Measurements from ENCODE around the gene SEC22B.
"Not testable (repeated sequence)": the region's sequence is repeated elsewhere in the genome, so short reads cannot be mapped to it uniquely, and the experiment has no call there.

The SEC22B gene

DNA sequence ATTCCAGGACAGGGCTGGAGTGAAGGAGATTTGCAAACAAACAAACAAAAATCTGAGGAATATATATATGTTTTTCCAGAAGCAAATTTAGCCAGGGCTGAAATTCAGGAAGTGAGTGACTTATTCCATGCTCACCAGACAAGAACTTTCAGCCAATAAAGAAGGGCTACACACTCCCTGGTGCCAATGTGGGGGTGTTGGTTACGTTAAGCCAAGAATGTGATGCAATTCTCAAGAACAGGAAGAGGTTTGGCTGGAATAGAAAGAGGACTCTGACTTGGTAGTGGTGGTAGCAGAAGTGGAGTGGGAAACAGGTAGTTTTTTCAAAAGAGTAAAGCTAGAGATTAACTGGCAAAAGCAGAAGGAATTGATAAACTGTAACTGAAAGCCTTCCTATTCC is 31.7 kb downstream of the SEC22B start:
- not testable (repeated sequence) for DNase-seq

- not testable (repeated sequence) for DNase-seq
Measured at GRCh38 chr1:120144169-120144568, 32.2 kb downstream of the SEC22B start.

DNA sequence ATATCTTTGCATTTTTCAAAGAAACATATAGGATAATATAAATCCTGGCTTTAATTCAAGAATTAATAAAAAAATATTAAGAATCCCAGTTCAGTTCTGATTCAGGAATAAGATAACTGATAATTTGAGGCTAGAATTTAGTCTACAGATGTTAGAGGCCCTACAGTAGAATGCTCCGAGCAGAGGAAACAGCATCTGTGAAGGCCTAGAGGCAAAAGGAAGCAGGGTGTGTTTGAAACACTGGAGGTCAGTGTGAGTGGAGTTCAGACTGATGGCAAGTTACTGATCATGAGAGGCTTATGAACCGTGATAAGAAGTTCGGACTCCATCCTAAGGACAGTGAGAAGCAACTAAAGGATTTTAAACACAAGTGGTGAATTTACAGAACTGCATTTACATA is 33.0 kb downstream of the SEC22B start:
- DNase-seq: not testable (repeated sequence)

- peak; percentile 33 to 35 for DNase-seq
Measured at GRCh38 chr1:120142512-120143263, 33.6 kb downstream of the SEC22B start.

DNA sequence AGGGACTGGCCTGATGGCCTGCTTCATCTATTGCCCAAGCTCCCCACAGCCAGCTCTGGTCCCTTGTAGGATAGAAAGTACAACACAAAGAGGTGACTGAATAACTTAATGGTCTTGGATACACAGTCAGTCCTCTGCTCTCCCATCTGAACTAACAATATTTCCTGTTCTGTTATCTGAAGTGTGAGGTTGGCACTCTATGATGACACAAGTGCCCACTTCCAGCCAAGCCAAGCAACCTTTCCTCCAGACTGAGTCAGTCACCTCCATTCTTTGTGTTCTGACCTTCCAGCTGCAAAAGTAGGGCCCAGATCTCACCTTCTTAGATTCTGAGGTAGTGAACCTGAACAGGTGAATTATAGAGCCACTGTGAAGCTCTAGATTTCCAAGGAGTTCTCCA is 34.5 kb downstream of the SEC22B start:
- not testable (repeated sequence) for DNase-seq

DNA sequence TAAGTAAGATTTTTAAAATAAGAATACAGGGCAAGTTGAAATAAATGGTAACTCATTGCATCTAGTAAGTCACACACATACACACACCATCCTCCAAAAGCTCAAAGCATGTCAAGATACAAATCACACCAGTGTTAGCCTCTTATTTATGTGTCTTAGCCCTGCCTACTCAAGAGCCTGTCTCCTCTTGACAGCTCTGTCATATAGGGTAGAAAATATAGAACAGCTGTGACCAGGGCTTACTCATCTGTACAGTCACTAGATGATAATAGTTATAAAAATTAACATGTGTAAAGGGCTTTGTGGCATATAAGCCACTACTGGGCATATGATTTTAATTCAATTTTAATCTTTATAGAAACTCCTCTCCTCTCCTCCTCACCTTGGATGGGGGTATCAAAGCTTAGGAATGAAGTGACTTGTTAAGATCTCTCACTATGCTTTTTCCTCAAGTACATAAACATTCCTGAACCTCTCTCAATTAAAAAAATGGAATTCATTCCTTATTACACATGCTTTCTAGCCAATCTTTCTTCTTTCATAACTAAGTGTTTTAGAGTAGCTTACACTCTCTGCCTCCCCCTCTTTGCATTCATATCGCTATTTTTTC is 35.6 kb downstream of the SEC22B start:
- not testable (repeated sequence) for DNase-seq

GRCh38 chr1:120136086-120136485 is 40.2 kb downstream of the SEC22B start:
- not testable (repeated sequence) for DNase-seq

GRCh38 chr1:120133928-120134325 is 42.4 kb downstream of the SEC22B start:
- DNase-seq: not testable (repeated sequence)

GRCh38 chr1:120133228-120133927 is 42.9 kb downstream of the SEC22B start:
- no peak for DNase-seq

GRCh38 chr1:120132406-120132763 is 43.9 kb downstream of the SEC22B start:
- DNase-seq: not testable (repeated sequence)

DNA sequence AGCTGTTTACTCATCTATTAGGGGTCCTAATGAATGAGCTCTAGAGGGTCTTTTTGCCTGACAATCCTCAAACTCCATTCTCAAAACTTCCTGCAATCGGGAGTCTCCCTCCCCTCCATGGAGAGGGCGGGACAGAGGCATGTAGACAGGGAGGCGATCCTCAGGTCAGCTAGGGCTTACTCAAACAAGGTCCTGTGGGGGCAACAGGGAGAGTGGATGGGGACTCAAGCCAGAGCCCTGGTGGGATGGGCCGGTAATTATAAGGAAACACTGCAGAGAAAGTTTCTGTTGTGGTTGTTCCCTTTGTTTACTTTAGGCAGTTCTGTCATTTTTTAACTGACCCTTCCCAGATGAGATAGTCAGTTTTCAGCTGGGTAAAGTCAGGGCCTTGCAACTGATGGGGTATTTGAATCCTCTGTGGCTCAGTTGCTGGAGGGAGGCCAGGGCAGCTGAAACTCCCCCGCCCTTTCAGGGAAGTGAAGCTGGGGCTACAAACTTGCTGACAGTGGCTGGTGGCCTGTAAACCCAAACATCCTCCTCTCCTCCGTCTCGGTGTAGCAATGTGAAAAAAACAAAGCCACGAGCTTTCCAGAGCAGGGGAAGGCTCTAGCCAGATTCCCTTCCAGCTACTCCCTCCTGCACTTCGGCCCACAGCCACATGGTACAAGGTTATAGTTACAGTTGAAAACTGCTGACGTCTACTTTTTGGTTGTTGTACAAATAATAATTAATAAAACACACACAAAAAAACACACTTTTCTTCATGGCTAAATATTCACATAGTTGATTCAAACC is 44.5 kb downstream of the SEC22B start:
- DNase-seq: not testable (repeated sequence)

DNA sequence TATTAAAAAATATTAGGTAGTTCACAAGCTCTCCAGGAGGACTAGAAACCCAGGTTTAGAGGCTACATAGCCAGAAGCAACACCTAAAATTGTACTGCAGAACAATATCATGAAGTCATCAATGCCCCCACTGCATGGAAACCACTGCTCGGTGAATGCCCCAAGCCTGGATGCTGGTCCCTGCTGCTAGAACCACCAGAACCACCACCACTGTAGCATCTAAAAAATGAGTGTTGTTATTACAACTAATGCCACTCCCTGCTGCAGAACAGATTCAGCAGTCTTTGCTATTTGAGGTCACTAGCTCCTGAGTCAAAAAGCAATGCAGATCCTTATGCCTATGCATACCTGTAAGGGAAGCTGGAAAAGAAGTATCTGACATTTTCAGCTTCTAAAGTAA is 48.4 kb downstream of the SEC22B start:
- DNase-seq: not testable (repeated sequence)

- not testable (repeated sequence) for DNase-seq
Measured at GRCh38 chr1:120126216-120126615, 50.1 kb downstream of the SEC22B start.

DNA sequence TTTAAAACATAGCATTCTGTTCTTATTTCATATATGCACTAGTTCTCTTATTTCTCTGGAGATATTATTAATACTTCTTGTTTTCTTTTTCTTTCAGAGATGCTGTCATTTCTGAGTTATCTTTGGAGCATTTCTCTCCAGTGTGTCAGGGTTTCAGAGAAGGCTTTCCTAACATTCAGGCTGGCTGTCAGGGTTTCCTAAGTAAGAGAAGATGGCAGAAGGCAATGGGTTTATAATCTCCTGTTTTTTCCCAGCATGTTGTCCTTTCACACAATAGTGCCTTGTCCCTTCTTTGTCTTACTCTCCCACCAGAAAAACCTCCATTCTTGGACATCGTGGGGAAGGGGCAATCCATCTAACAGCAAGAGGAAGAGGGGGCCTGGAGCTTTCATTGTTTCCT is 51.7 kb downstream of the SEC22B start:
- DNase-seq: not testable (repeated sequence)

- DNase-seq: not testable (repeated sequence)
Measured at GRCh38 chr1:120123813-120124510, 52.4 kb downstream of the SEC22B start.

- DNase-seq: not testable (repeated sequence)
Measured at GRCh38 chr1:120122262-120122893, 53.9 kb downstream of the SEC22B start.

- not testable (repeated sequence) for DNase-seq
Measured at GRCh38 chr1:120121830-120122229, 54.5 kb downstream of the SEC22B start.

DNA sequence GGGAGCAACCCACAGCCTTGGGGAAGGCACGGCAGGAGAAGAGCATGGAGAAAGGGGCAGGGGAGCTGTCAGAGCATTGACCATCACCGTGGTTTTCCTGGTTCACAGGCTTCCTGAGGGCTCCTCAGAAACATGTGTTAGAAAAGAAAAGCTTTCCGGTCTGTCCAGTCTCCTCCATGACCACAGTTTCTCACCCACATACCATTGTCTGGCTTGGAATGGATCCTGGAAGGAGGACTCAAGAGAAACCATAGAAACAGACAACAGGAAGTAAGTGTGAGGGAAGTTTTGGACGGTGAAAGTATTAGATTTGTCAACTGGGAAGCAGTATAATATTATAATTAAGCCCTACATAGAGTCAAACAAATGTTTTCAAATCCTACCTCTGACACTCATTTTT is 55.8 kb downstream of the SEC22B start:
- DNase-seq: not testable (repeated sequence)

DNA sequence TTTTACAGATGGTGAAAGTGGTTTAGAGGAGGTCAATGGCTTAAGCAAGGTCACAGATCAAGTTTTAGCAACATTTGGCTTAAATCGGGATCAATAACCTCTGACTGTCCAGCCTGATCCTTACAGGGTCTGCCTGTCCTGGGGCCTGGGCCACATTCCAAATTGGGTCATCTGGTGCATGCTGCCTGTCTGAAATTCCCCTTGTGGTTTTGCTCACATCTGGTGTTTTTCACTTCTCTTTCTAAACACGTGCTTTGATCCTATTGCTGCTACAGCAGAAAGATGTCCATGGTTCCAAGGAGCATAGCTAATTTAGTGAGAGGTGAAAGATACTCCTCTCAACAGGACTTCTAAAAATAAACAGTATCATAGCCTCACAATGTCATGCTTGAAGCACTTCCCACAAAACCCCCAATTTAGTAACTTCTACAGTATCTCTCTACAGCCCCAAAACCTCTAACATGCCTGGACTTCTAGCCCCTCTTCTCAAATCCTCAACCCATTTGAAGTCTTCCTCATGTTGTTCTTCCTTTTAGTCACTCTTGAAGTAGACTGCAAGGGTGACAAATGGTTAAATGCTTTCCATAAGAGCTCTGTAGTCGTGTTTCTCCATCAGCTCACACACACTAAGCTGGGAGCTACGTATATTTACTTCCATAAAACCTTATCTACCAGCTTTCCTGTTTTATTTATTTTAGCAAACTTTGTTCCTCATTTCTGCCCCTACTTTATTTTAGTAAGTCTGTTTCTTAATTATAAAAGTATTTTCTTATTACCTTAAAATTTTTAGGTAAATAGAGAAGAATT is 58.7 kb downstream of the SEC22B start:
- DNase-seq: not testable (repeated sequence)

DNA sequence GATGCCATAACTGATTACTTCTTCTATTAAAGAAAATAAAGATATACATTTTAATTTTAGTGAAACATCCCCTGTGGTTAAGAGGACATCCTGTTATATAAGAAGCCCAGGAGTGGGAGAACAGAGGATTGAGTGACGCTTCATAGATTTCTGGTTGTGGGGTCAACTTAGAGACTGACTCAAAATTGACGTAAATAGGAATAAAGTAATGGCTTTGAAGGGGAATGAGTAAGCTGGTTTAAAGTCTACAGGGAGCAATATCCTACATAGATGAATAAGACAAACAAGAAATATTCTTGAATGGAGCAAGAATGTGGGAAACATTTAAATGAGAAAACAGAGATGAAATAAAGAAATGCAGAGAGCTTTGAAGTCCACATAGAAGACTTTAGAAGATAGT is 60.2 kb downstream of the SEC22B start:
- not testable (repeated sequence) for DNase-seq

- DNase-seq: not testable (repeated sequence)
Measured at GRCh38 chr1:120113134-120113533, 63.2 kb downstream of the SEC22B start.
